Uterus (tissue), 4 donors: Measurements from ENCODE around the gene ZBTB17. TPM values are rescaled to one million over a fixed set of nuclear protein-coding genes. Genes with fewer than 3 reads are reported as not detected.
"Not testable (repeated sequence)": the region's sequence is repeated elsewhere in the genome, so short reads cannot be mapped to it uniquely, and the experiment has no call there.

Source experiments
- DNase-seq, 2 donors: peaks; one replicate each; pipeline ENCODE4 v3.0.0-alpha.2; 2019 to 2020
- H3K27ac ChIP-seq, 2 donors: fragments of 200-600 bp; sonication (generic); 1 replicate in 1 of 2; 2 replicates in 1 of 2; pipeline ENCODE4 v1.5.1; 2016 to 2018
- H3K27me3 ChIP-seq, 2 donors: fragments of 200-600 bp; sonication (generic); one replicate each; pipeline ENCODE4 v1.5.1; 2018 to 2019; ENCODE audit warnings: control low read depth in 1 of 2
- H3K36me3 ChIP-seq, 2 donors: fragments of 200-600 bp; sonication (generic); one replicate each; pipeline ENCODE4 v1.5.1; 2019; ENCODE audit warnings: control low read depth in 1 of 2
- H3K4me1 ChIP-seq, 2 donors: fragments of 200-600 bp; sonication (generic); one replicate each; pipeline ENCODE4 v1.5.1; 2018 to 2019; ENCODE audit warnings: control low read depth in 1 of 2
- H3K4me3 ChIP-seq, 2 donors: fragments of 200-600 bp; sonication (generic); 1 replicate in 1 of 2; 2 replicates in 1 of 2; pipeline ENCODE4 v1.5.1; 2018 to 2019; ENCODE audit warnings: mild to moderate bottlenecking in 1 of 2
- H3K9me3 ChIP-seq, 2 donors: fragments of 200-600 bp; sonication (generic); one replicate each; pipeline ENCODE4 v1.5.1; 2019; ENCODE audit warnings: control low read depth in 1 of 2
- POLR2A ChIP-seq, 2 donors: fragments of 450-650 bp; IDR thresholded peaks; one replicate each; pipeline ENCODE4 v1.6.1; 2016; ENCODE audit warnings: antibody characterized with exemption in 2 of 2, mild to moderate bottlenecking in 1 of 2, moderate library complexity in 1 of 2
- intact Hi-C: fragments of 100-400 bp; cut with DNase I; formaldehyde crosslinking; loops from one replicate; pipeline ENCODE4 v1.15.1; 2023; ENCODE audit warnings: low total_unique reads
- small RNA-seq: library from RNA; depleted of rRNA; stranded (forward); fragments of <200 nt; gene quantifications from one replicate; pipeline ENCODE3, GENCODE V24; 2016
- total RNA-seq, 4 donors: library from RNA; depleted of rRNA in 3 of 4; stranded (reverse); fragments of >200 nt in 3 of 4; gene quantifications; one replicate each; pipeline versions ENCODE4 v1.1.0 to v1.2.4, GENCODE V29; 2014 to 2023
- TF ChIP-seq, protein P1 (sequence below), 4 experiments: fragments of 200-600 bp in 2 of 4; fragments of 450-650 bp in 2 of 4; sonication (generic) in 2 of 4; IDR thresholded peaks; one replicate each; pipeline ENCODE4 v1.5.1; 2016 to 2019; ENCODE audit warnings: antibody characterized with exemption in 4 of 4, mild to moderate bottlenecking in 2 of 4, moderate library complexity in 1 of 4
- donor health status: DM: yes; HTN: yes; CAD: no.

The ZBTB17 gene
- total RNA-seq, 4 donors from 2014 or later = 21.3 to 120 (median 70.0) TPM

DNA sequence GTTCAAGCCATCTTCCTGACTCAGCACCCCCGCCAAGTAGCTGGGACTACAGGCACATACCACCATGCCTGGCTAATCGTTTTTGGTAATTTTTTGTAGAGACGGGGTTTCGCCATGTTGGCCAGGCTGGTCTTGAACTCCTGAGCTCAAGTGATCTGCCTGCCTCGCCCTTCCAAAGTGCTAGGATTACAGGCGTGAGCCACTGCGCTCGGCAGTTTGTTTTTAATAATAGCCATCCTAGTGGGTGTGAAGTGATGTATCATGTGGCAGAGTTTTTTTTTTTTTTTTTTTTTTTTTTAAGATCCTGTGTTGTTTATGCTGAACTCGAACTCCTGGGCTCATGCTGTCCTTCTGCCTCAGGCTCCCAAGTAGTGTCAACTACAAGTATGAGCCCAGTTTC, 76.6 kb downstream of the ZBTB17 start:
- no peaks in the 10 kb centered on the region for H3K4me1 ChIP-seq

DNA sequence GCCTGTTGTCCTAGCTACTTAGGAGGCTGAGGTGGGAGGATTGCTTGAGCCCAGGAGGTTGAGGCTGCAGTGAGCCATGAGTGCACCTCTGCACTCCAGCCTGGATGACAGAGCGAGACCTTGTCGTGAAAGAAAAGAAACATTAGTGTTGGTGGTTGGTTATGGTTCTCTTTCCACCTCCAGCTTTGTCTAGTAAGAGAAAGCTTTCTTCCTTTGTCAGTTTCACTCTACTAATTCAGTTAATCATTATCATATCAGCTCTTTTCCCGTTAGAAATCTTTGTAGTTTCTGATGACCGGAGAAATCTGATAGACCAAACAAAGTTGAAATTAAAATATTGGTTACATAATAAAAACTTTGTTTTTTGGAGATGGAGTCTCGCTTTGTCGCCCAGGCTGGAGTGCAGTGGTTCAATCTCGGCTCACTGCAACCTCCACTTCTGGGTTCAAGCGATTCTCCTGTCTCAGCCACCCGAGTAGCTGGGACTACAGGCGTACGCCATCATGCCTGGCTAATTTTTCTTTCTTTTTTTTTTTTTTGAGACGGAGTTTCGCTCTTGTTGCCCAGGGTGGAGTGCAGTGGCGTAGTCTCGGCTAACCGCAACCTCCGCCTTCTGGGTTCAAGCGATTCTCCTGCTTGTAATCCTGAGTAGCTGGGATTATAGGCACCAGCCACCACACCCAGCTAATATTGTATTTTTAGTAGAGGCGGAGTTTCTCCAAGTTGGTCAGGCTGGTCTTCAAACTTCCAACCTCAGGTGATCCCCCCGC, 78.9 kb downstream of the ZBTB17 start:
- H3K4me1 ChIP-seq, H3K36me3 ChIP-seq, H3K27me3 ChIP-seq, H3K4me3 ChIP-seq, intact Hi-C loops, H3K27ac ChIP-seq, H3K9me3 ChIP-seq, DNase-seq: not testable (repeated sequence)

More for the DNA sequence above, 76.6 kb downstream of the ZBTB17 start:
- Histone ChIP-seq H3K27ac (no peak overlapping the region), H3K4me3 (no peak overlapping the region), H3K27me3 (no peaks in the 10 kb centered on the region), H3K36me3 (no peaks in the 10 kb centered on the region), H3K9me3 (no peaks in the 10 kb centered on the region)
- intact Hi-C loops = no loop called here
- no peak for TF ChIP-seq POLR2A (IDR thresholded peaks at IDR 0.05)
- TF ChIP-seq, protein P1, sequence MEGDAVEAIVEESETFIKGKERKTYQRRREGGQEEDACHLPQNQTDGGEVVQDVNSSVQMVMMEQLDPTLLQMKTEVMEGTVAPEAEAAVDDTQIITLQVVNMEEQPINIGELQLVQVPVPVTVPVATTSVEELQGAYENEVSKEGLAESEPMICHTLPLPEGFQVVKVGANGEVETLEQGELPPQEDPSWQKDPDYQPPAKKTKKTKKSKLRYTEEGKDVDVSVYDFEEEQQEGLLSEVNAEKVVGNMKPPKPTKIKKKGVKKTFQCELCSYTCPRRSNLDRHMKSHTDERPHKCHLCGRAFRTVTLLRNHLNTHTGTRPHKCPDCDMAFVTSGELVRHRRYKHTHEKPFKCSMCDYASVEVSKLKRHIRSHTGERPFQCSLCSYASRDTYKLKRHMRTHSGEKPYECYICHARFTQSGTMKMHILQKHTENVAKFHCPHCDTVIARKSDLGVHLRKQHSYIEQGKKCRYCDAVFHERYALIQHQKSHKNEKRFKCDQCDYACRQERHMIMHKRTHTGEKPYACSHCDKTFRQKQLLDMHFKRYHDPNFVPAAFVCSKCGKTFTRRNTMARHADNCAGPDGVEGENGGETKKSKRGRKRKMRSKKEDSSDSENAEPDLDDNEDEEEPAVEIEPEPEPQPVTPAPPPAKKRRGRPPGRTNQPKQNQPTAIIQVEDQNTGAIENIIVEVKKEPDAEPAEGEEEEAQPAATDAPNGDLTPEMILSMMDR (IDR thresholded peaks at IDR 0.05) = no peak
- no peak for DNase-seq

DNA sequence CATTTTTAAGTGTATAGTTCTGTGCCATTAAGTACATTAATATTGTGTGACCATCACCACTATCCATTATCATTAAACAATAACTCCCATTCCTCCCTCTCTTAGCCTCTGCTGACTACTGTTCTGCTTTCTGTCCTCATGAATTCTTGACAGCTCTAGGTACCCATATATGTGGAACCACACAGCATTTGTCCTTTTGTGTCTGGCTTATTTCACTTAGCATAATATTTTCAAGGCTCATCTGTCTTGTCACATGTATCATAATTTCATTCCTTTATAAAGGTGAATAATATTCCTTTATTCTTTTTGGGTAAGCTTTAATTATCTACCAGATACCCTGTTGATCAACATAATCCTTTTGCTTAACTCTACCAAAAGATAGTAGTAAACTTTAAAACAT, 80.7 kb downstream of the ZBTB17 start:
- H3K27ac ChIP-seq = peak overlapping the region; percentile 1 to 59

DNA sequence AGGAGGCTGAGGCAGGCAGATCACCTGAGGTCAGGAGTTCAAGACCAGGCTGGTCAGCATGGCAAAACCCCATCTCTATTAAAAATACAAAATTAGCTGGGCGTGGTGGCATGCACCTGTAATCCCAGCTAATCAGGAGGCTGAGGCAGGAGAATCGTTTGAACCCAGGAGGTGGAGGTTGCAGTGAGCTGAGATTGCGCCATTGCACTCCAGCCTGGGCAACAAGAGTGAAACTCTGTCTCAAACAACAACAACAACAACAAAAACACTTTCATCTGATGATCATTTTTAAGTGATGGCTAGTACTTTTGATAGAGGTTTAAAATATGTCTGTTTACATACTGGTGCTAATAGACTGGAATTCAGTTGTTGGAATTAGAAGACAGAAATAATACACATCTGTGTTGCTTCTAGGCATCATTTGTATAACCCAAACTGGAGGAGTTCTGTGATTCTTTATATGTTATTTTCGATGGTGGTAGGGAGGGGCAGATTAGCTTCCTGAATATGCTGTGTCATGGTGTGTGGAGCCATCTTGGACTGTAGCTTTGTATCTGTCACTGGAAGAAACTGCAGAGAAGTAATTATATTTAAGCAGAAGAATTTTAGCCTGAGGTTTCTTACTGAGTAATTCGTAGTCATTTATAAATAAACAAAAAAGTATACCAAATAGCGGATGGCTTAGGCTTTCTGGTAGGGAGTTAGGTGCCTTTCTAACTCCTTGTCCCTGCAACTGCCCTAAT, 82.9 kb downstream of the ZBTB17 start:
- H3K4me3 ChIP-seq, DNase-seq, intact Hi-C loops, H3K4me1 ChIP-seq, H3K27me3 ChIP-seq, H3K36me3 ChIP-seq, H3K9me3 ChIP-seq: not testable (repeated sequence)
- peak overlapping the region; percentile 59 to 77 for H3K27ac ChIP-seq

More for the DNA sequence above, 80.7 kb downstream of the ZBTB17 start:
- Histone ChIP-seq H3K36me3 (no peaks in the 10 kb centered on the region), H3K4me3 (no peak overlapping the region), H3K9me3 (no peaks in the 10 kb centered on the region), H3K27me3 (no peaks in the 10 kb centered on the region), H3K4me1 (no peaks in the 10 kb centered on the region)
- DNase-seq = no peak
- intact Hi-C loops = no loop called here
- TF ChIP-seq POLR2A (IDR thresholded peaks at IDR 0.05) = no peak
- TF ChIP-seq, protein P1 (IDR thresholded peaks at IDR 0.05) = no peak

Small RNA genes within 50 kb of the gene (small RNA-seq; reads per million reads assigned to genes)
- not detected for gene AL034555.1
- not detected for gene AL355994.1
- gene AL355994.5 = not detected

Other genes starting within 250 kb of the ZBTB17 start
- 1 to 10 TPM in 2 of 4 donors, under 1 TPM in 1, not detected in 1; 0.29 to 2.1 (median 1.6) TPM for gene SLC25A34, start 239.8 kb downstream of the ZBTB17 start, total RNA-seq
- not detected for gene TMEM82, start 233.6 kb downstream of the ZBTB17 start, total RNA-seq
- 10 to 100 TPM; 12.9 to 96.9 (median 74.3) TPM for gene FBLIM1, start 217.3 kb downstream of the ZBTB17 start, total RNA-seq
- gene UQCRHL, start 168.5 kb downstream of the ZBTB17 start, total RNA-seq = 1 to 10 TPM in 2 of 4 donors, under 1 TPM in 1, not detected in 1; 0.59 to 1.9 (median 1.0) TPM
- gene SPEN, start 128.4 kb downstream of the ZBTB17 start, total RNA-seq = 100 to 1,000 TPM in 1 of 4 donors, 10 to 100 TPM in 3; 18.8 to 104 (median 73.8) TPM
- gene SRARP, start 28.1 kb upstream of the ZBTB17 start, total RNA-seq = not detected
- gene HSPB7, start 41.9 kb upstream of the ZBTB17 start, total RNA-seq = 100 to 1,000 TPM in 1 of 4 donors, 10 to 100 TPM in 2, 1 to 10 TPM in 1; 8.7 to 283 (median 22.6) TPM
- gene CLCNKA, start 45.9 kb upstream of the ZBTB17 start, total RNA-seq = 1 to 10 TPM in 1 of 4 donors, not detected in 3; 2.9 TPM
- 1 to 10 TPM in 2 of 4 donors, under 1 TPM in 1, not detected in 1; 0.41 to 1.9 (median 1.2) TPM for gene CLCNKB, start 67.7 kb upstream of the ZBTB17 start, total RNA-seq
- gene FAM131C, start 97.5 kb upstream of the ZBTB17 start, total RNA-seq = under 1 TPM in 2 of 4 donors, not detected in 2; 0.28 to 0.85 TPM
- 10 to 100 TPM in 2 of 4 donors, 1 to 10 TPM in 2; 2.4 to 32.9 (median 16.3) TPM for gene EPHA2, start 180.0 kb upstream of the ZBTB17 start, total RNA-seq
- gene ARHGEF19, start 236.6 kb upstream of the ZBTB17 start, total RNA-seq = 10 to 100 TPM in 2 of 4 donors, 1 to 10 TPM in 2; 3.6 to 26.8 (median 12.2) TPM